Panc1 (cell line): ENCODE measurements around the gene MLEC.

Source experiments
- POLR2AphosphoS5 ChIP-seq: IDR thresholded peaks from 2 replicates; pipeline ENCODE4 v1.6.1; 2012; ENCODE audit warnings: mild to moderate bottlenecking, low read depth, low read length, moderate library complexity
- TF ChIP-seq, protein P1 (sequence below): fragments of 450-650 bp; IDR thresholded peaks from 2 replicates; pipeline ENCODE4 v1.5.1; 2017; ENCODE audit warnings: mild to moderate bottlenecking

DNA sequence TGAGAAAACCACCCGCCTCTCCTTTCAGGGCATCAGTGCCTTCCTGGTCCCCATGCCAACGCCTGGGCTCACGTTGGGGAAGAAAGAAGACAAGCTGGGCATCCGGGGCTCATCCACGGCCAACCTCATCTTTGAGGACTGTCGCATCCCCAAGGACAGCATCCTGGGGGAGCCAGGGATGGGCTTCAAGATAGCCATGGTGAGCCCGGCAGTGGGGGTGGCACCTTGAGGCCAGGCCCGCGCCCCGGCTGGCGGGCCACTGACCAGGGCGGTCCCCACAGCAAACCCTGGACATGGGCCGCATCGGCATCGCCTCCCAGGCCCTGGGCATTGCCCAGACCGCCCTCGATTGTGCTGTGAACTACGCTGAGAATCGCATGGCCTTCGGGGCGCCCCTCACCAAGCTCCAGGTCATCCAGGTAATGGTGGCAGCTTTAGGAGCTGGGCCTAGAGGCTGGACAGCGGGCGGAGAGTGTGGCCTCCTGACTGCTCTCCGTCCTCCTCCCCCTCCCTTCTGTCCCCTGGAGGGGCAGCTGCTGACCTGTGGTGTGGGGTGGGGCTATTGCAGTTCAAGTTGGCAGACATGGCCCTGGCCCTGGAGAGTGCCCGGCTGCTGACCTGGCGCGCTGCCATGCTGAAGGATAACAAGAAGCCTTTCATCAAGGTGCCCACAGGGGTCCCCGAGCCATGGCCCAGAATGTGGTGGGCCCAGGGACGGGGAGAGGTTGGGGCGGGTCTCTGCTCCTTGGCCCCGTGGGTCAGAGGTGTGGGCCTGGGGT, 51.5 kb downstream of the MLEC start:
- TF ChIP-seq, protein P1, sequence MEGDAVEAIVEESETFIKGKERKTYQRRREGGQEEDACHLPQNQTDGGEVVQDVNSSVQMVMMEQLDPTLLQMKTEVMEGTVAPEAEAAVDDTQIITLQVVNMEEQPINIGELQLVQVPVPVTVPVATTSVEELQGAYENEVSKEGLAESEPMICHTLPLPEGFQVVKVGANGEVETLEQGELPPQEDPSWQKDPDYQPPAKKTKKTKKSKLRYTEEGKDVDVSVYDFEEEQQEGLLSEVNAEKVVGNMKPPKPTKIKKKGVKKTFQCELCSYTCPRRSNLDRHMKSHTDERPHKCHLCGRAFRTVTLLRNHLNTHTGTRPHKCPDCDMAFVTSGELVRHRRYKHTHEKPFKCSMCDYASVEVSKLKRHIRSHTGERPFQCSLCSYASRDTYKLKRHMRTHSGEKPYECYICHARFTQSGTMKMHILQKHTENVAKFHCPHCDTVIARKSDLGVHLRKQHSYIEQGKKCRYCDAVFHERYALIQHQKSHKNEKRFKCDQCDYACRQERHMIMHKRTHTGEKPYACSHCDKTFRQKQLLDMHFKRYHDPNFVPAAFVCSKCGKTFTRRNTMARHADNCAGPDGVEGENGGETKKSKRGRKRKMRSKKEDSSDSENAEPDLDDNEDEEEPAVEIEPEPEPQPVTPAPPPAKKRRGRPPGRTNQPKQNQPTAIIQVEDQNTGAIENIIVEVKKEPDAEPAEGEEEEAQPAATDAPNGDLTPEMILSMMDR = no peak
- TF ChIP-seq POLR2AphosphoS5 = no peak
